GM12878 (cell line): ENCODE data around the gene NKX2-8.

Source experiments
- BCL11A ChIP-seq: IDR thresholded peaks from 2 replicates; pipeline ENCODE4 v1.6.1; 2011; ENCODE audit warnings: low read depth, low read length
- CHD1 ChIP-seq: IDR thresholded peaks from 2 replicates; pipeline ENCODE4 v1.6.1; 2012; ENCODE audit warnings: low read depth, low read length, improper control_type of control experiment
- CHD2 ChIP-seq: IDR thresholded peaks from 2 replicates; pipeline ENCODE4 v1.6.1; 2011; ENCODE audit warnings: low read depth, low read length, improper control_type of control experiment, borderline replicate concordance
- CHD4 ChIP-seq: fragments of 200-600 bp; sonication (generic); IDR thresholded peaks from 2 replicates; pipeline ENCODE4 v1.6.1; 2016; ENCODE audit warnings: mild to moderate bottlenecking
- CTCF ChIP-seq, 3 experiments: IDR thresholded peaks in 2 of 3; conservative IDR thresholded peaks in 1 of 3; 2 replicates each; pipeline ENCODE4 v1.5.1; 2011; ENCODE audit warnings: low read depth in 3 of 3, low read length in 3 of 3, mild to moderate bottlenecking in 3 of 3, control low read depth in 2 of 3, moderate library complexity in 2 of 3, inconsistent platforms in 1 of 3, mixed read lengths in 1 of 3; ENCODE audit not compliant: control insufficient read depth in 2 of 3, insufficient read depth in 1 of 3; ENCODE audit errors: extremely low read depth in 1 of 3
- FOS ChIP-seq: IDR thresholded peaks from 3 replicates; pipeline ENCODE4 v1.6.1; 2011; ENCODE audit warnings: borderline replicate concordance; ENCODE audit not compliant: insufficient read length; ENCODE audit errors: extremely low read depth
- FOXM1 ChIP-seq: IDR thresholded peaks from 2 replicates; pipeline ENCODE4 v1.6.1; 2012; ENCODE audit warnings: low read depth, mild to moderate bottlenecking, inconsistent platforms, low read length, moderate library complexity
- MYC ChIP-seq: IDR thresholded peaks from 2 replicates; pipeline ENCODE4 v1.6.1; 2011; ENCODE audit warnings: mild to moderate bottlenecking, low read length, moderate library complexity, inconsistent platforms; ENCODE audit not compliant: insufficient read depth, insufficient replicate concordance, insufficient read length, severe bottlenecking
- NRF1 ChIP-seq: conservative IDR thresholded peaks from 2 replicates; pipeline ENCODE4 v1.6.1; 2011; ENCODE audit warnings: mild to moderate bottlenecking, low read depth, low read length, improper control_type of control experiment
- POLR2AphosphoS5 ChIP-seq: IDR thresholded peaks from 2 replicates; pipeline ENCODE4 v1.6.1; 2011; ENCODE audit warnings: mild to moderate bottlenecking, low read length, inconsistent platforms
- TAF1 ChIP-seq: IDR thresholded peaks from 2 replicates; pipeline ENCODE4 v1.6.1; 2011; ENCODE audit warnings: mild to moderate bottlenecking, low read depth, low read length, borderline replicate concordance
- ZNF207 ChIP-seq: fragments of 450-650 bp; IDR thresholded peaks from 2 replicates; pipeline ENCODE4 v1.6.1; 2014; ENCODE audit warnings: antibody characterized with exemption, mild to moderate bottlenecking, borderline replicate concordance
- ZNF24 ChIP-seq: fragments of 450-650 bp; IDR thresholded peaks from 2 replicates; pipeline ENCODE4 v1.6.1; 2017; ENCODE audit warnings: antibody characterized with exemption, mild to moderate bottlenecking

GRCh38 chr14:36555998-36556743 is 26.2 kb downstream of the NKX2-8 start:
- TF ChIP-seq NRF1 (no peak), FOS (no peak), CHD2 (no peak), BCL11A (no peak), ZNF207 (no peak), CTCF (IDR thresholded peaks at IDR 0.05 in 2 of 3, conservative IDR thresholded peaks at IDR 0.05 in 1 of 3; ENCODE audit: control insufficient read depth in 2 of 3, extremely low read depth in 1 of 3, insufficient read depth in 1 of 3, low read depth in 3 of 3, low read length in 3 of 3) (no peak), CHD1 (no peak), TAF1 (no peak), FOXM1 (no peak), CHD4 (no peak), ZNF24 (no peak), POLR2AphosphoS5 (no peak), MYC (no peak)
